Breast epithelium (tissue), 3 donors: ENCODE measurements around the gene FLAD1.

ENCODE experiments used
- POLR2A ChIP-seq: fragments of 450-650 bp; IDR thresholded peaks from one replicate; pipeline ENCODE4 v1.6.1; 2016; ENCODE audit warnings: antibody characterized with exemption, mild to moderate bottlenecking, moderate library complexity
- POLR2AphosphoS5 ChIP-seq, 3 donors: sonication (generic); formaldehyde crosslinking; IDR thresholded peaks; one replicate each; pipeline ENCODE4 v1.6.1; 2017; ENCODE audit warnings: antibody characterized with exemption in 3 of 3
- TF ChIP-seq, protein P1 (sequence below), 3 donors: fragments of 450-650 bp; IDR thresholded peaks; one replicate each; pipeline ENCODE4 v1.5.1; 2016 to 2017; ENCODE audit warnings: antibody characterized with exemption in 3 of 3, mild to moderate bottlenecking in 3 of 3, moderate library complexity in 3 of 3

DNA sequence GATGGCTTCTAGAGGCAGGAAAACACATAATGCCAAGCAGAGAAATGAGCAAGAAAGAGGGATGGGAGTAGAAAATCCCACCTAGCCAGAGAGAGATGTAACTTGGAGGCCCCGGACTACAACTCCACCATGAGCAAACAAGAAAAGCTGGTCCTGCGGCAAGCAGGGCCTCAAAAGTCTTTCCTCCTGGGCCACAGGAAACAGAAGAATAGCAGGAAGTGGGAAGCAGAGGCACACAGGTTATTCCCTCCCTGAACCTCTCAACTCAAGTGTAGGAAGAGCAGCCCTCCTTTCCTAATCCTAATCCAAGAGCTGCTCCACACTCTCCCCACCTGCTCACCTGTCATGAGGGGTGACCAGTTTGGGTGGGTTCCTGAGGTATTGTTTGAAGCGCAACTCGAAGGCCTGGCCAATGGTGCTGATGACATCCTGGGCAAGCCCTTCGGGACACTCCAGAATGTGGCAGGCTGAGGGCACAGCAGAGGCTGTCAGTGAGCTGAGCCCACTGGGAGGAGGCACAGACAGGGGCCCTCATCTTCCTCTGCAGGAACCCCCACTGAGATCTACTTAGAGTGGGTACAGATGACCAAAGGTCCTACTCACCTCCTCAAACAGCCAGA, 15.7 kb upstream of the FLAD1 start:
- TF ChIP-seq, protein P1, sequence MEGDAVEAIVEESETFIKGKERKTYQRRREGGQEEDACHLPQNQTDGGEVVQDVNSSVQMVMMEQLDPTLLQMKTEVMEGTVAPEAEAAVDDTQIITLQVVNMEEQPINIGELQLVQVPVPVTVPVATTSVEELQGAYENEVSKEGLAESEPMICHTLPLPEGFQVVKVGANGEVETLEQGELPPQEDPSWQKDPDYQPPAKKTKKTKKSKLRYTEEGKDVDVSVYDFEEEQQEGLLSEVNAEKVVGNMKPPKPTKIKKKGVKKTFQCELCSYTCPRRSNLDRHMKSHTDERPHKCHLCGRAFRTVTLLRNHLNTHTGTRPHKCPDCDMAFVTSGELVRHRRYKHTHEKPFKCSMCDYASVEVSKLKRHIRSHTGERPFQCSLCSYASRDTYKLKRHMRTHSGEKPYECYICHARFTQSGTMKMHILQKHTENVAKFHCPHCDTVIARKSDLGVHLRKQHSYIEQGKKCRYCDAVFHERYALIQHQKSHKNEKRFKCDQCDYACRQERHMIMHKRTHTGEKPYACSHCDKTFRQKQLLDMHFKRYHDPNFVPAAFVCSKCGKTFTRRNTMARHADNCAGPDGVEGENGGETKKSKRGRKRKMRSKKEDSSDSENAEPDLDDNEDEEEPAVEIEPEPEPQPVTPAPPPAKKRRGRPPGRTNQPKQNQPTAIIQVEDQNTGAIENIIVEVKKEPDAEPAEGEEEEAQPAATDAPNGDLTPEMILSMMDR (IDR thresholded peaks at IDR 0.05), result no peak
- TF ChIP-seq POLR2A (no peak), POLR2AphosphoS5 (IDR thresholded peaks at IDR 0.05) (no peak)
